ENCODE measurements around the gene SHD. TPM values are rescaled to one million over a fixed set of nuclear protein-coding genes. Genes with fewer than 3 reads are reported as not detected.

Gene SHD
- total and polyA plus RNA-seq, 9 of the 15 experiments (the other 6 are each of a cell fraction or from before 2014, with no cell fraction given): 0.05 to 0.62 (median 0.15) TPM; not detected in 5

DNA sequence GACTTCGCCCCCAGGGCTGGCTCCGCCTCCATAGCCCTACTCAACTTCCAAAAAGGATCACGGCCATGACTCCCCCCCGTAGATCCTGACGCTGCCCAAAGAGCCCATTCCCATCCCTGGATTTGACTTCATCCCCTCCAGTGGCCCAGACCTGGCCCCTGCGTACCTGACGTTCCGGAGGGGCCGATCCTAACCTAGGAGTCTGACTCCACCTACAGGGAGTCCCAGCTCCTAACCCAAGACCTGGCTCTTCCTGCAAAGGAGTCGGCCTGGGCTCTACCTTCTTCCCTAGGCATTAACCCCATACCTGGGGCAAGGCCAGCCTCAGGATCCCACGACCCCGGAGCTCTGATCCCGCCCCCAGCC lies 48.8 kb downstream of the SHD start:
- Histone ChIP-seq H2AFZ (ENCODE audit: low read depth, low read length) (peak overlapping the region; percentile 95), H3K36me3 (ENCODE audit: control insufficient read depth, insufficient read depth, low read length) (peaks cover 4% of the 10 kb centered on the region), H3K9ac (ENCODE audit: insufficient read depth in 1 of 2, low read depth in 2 of 2, low read length in 2 of 2) (peak overlapping the region in 1 of 2 experiments; percentile 94; a peak in 2 of 4 replicates), H3K4me3 (peak overlapping the region; percentile 54), H3K27me3 (ENCODE audit: control insufficient read depth in 2 of 2, insufficient read depth in 2 of 2, low read length in 2 of 2) (no peaks in the 10 kb centered on the region; a peak in 1 of 5 replicates), H3K79me2 (ENCODE audit: control insufficient read depth, insufficient read depth, low read length) (peaks cover 19% of the 10 kb centered on the region), H3K4me1 (replicated peaks in 1 of 2; ENCODE audit: control insufficient read depth in 2 of 2, insufficient read depth in 2 of 2, low read length in 2 of 2) (peaks cover 2 to 52% of the 10 kb centered on the region in 2 experiments; a peak in 3 of 5 replicates), H3K9me3 (replicated peaks; ENCODE audit: control insufficient read depth, insufficient read depth, low read depth, low read length) (no peaks in the 10 kb centered on the region), H3K9me1 (ENCODE audit: control insufficient read depth, insufficient read depth, low read length) (no peaks in the 10 kb centered on the region), H4K20me1 (replicated peaks; ENCODE audit: control insufficient read depth, insufficient read depth, low read length) (peaks cover 7% of the 10 kb centered on the region; the same call in 1 of the 2 replicates), H3K27ac (ENCODE audit: extremely low read depth, low read depth, low read length) (peak overlapping the region; percentile 72; the same call in 2 of the 3 replicates), H3K4me2 (ENCODE audit: insufficient read depth, low read length) (peak overlapping the region; percentile 93)
- no peak for FAIRE-seq
- in situ Hi-C loops (cut with MboI) (no loop called here), intact Hi-C loops (cut with micrococcal nuclease) (no loop called here)
- BruUV-seq (replicated peaks): no TSS peak
- ATAC-seq: peak; percentile 50
- CTCF ChIA-PET (ENCODE audit: low intra/inter-chr PET ratio): no interaction called here
- 0% methylated on average over 9 of the region's 13 CpGs for WGBS (ENCODE audit: insufficient coverage, low coverage, missing lambda C conversion rate)
- DNase-seq (ENCODE audit: extremely low read depth in 1 of 4, low spot score in 3 of 4): no peak
- POLR2A ChIA-PET: interaction anchor here (0.8 to 1.4 kb wide), 4 partner anchors 10 to 48 kb away, joined by 4 to 7 read pairs (median 6); partner anchors contain the start of gene MPND
- TF ChIP-seq NFYB (IDR thresholded peaks at IDR 0.05; ENCODE audit: extremely low read depth, insufficient read length) (no peak), ZNF561 (CRISPR knock-in tag; conservative IDR thresholded peaks at IDR 0.05) (no peak), THRAP3 (IDR thresholded peaks at IDR 0.05; ENCODE audit: borderline replicate concordance) (no peak), ZBTB2 (IDR thresholded peaks at IDR 0.05) (no peak), WHSC1 (IDR thresholded peaks at IDR 0.05; ENCODE audit: low read length) (no peak), HDAC2 (IDR thresholded peaks at IDR 0.05) (no peak), JUN (IDR thresholded peaks at IDR 0.05; ENCODE audit: borderline replicate concordance, low read depth, low read length) (no peak), JUN (CRISPR knock-in tag; IDR thresholded peaks at IDR 0.05; ENCODE audit: borderline replicate concordance) (no peak), ZNF165 (CRISPR knock-in tag; IDR thresholded peaks at IDR 0.05; ENCODE audit: borderline replicate concordance) (no peak), EWSR1 (IDR thresholded peaks at IDR 0.05; ENCODE audit: borderline replicate concordance, low read depth, partially characterized antibody) (no peak)
- TF ChIP-seq, protein P1, sequence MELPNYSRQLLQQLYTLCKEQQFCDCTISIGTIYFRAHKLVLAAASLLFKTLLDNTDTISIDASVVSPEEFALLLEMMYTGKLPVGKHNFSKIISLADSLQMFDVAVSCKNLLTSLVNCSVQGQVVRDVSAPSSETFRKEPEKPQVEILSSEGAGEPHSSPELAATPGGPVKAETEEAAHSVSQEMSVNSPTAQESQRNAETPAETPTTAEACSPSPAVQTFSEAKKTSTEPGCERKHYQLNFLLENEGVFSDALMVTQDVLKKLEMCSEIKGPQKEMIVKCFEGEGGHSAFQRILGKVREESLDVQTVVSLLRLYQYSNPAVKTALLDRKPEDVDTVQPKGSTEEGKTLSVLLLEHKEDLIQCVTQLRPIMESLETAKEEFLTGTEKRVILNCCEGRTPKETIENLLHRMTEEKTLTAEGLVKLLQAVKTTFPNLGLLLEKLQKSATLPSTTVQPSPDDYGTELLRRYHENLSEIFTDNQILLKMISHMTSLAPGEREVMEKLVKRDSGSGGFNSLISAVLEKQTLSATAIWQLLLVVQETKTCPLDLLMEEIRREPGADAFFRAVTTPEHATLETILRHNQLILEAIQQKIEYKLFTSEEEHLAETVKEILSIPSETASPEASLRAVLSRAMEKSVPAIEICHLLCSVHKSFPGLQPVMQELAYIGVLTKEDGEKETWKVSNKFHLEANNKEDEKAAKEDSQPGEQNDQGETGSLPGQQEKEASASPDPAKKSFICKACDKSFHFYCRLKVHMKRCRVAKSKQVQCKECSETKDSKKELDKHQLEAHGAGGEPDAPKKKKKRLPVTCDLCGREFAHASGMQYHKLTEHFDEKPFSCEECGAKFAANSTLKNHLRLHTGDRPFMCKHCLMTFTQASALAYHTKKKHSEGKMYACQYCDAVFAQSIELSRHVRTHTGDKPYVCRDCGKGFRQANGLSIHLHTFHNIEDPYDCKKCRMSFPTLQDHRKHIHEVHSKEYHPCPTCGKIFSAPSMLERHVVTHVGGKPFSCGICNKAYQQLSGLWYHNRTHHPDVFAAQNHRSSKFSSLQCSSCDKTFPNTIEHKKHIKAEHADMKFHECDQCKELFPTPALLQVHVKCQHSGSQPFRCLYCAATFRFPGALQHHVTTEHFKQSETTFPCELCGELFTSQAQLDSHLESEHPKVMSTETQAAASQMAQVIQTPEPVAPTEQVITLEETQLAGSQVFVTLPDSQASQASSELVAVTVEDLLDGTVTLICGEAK (IDR thresholded peaks at IDR 0.05): 0 out of 2 replicates have a peak, but pooled peaks have one; percentile 31
- TF ChIP-seq, protein P1 (CRISPR knock-in tag; IDR thresholded peaks at IDR 0.05): no peak
- TF ChIP-seq, protein P2, sequence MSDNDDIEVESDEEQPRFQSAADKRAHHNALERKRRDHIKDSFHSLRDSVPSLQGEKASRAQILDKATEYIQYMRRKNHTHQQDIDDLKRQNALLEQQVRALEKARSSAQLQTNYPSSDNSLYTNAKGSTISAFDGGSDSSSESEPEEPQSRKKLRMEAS (CRISPR knock-in tag; IDR thresholded peaks at IDR 0.05): no peak
